ENCODE measurements around the gene CNFN. TPM values are rescaled to one million over a fixed set of nuclear protein-coding genes. Genes with fewer than 3 reads are reported as not detected.

Gene CNFN
- polyA plus RNA-seq, 4 donors = 5.8 to 28.1 (median 9.0) TPM

GRCh38 chr19:42420055-42420544 is 30.0 kb upstream of the CNFN start:
- WGBS, 3 donors = 37 to 38% (median 37%) methylated on average over 10 of the region's 10 CpGs
- H3K27ac ChIP-seq (ENCODE audit: low read depth in 1 of 3, low read length in 2 of 3) = peak overlapping the region in 1 of 3 donors; percentile 42
- H3K27me3 ChIP-seq (ENCODE audit: control insufficient read depth in 3 of 3, insufficient read depth in 3 of 3, low read length in 3 of 3) = no peaks in the 10 kb centered on the region
- DNase-seq = peak; percentile 64 to 75
- no peak overlapping the region for H3K4me3 ChIP-seq (ENCODE audit: low read depth in 1 of 3, low read length in 3 of 3)
- peaks cover 3 to 39% (median 10%) of the 10 kb centered on the region in 3 donors for H3K4me1 ChIP-seq (ENCODE audit: control insufficient read depth in 3 of 3, insufficient read depth in 2 of 3, low read depth in 1 of 3, low read length in 2 of 3)
- no peak for FAIRE-seq
- H3K36me3 ChIP-seq (ENCODE audit: control insufficient read depth in 3 of 3, insufficient read depth in 2 of 3, low read depth in 1 of 3, low read length in 3 of 3) = peaks cover 0 to 10% (median 0%) of the 10 kb centered on the region in 3 donors
- peaks cover 0 to 7% of the 10 kb centered on the region in 2 donors for H3K9me3 ChIP-seq (ENCODE audit: control insufficient read depth in 2 of 2, insufficient read depth in 1 of 2, low read depth in 1 of 2, low read length in 1 of 2)

DNA sequence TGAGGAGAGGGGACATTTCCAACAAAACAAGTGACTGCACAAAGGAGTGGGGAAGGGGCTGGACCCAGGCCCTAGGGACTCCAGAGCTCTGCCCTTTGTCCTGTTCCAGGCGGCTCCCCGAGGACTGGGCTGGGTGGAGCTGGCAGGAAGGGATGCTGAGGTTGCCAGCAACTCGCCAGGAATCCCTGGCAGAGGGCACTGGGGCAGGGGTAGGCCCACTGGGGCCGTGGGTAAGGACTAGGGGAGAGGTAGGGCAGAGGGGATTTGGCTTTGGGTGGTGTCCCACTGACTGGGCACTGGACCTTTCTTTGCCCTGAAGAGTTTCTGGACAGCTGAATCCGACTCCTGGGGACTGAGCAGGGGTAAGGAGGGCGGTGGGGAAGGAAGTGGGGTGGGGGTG is 29.2 kb upstream of the CNFN start:
- Histone ChIP-seq H3K9me3 (ENCODE audit: control insufficient read depth in 2 of 2, insufficient read depth in 1 of 2, low read depth in 1 of 2, low read length in 1 of 2) (peaks cover 0 to 5% of the 10 kb centered on the region in 2 donors), H3K4me3 (ENCODE audit: low read depth in 1 of 3, low read length in 3 of 3) (no peak overlapping the region), H3K4me1 (ENCODE audit: control insufficient read depth in 3 of 3, insufficient read depth in 2 of 3, low read depth in 1 of 3, low read length in 2 of 3) (peaks cover 3 to 31% (median 10%) of the 10 kb centered on the region in 3 donors), H3K36me3 (ENCODE audit: control insufficient read depth in 3 of 3, insufficient read depth in 2 of 3, low read depth in 1 of 3, low read length in 3 of 3) (peaks cover 0 to 13% (median 0%) of the 10 kb centered on the region in 3 donors), H3K27ac (ENCODE audit: low read depth in 1 of 3, low read length in 2 of 3) (no peak overlapping the region), H3K27me3 (ENCODE audit: control insufficient read depth in 3 of 3, insufficient read depth in 3 of 3, low read length in 3 of 3) (no peaks in the 10 kb centered on the region)
- DNase-seq (no peak), FAIRE-seq (no peak)
- 34 to 58% (median 47%) methylated on average over 6 of the region's 6 CpGs for WGBS, 3 donors

GRCh38 chr19:42412661-42413076 is 22.6 kb upstream of the CNFN start:
- Histone ChIP-seq H3K4me1 (ENCODE audit: control insufficient read depth in 3 of 3, insufficient read depth in 2 of 3, low read depth in 1 of 3, low read length in 2 of 3) (peaks cover 0 to 4% (median 0%) of the 10 kb centered on the region in 3 donors), H3K9me3 (ENCODE audit: control insufficient read depth in 2 of 2, insufficient read depth in 1 of 2, low read depth in 1 of 2, low read length in 1 of 2) (no peaks in the 10 kb centered on the region), H3K36me3 (ENCODE audit: control insufficient read depth in 3 of 3, insufficient read depth in 2 of 3, low read depth in 1 of 3, low read length in 3 of 3) (peaks cover 0 to 44% (median 0%) of the 10 kb centered on the region in 3 donors), H3K27me3 (ENCODE audit: control insufficient read depth in 3 of 3, insufficient read depth in 3 of 3, low read length in 3 of 3) (no peaks in the 10 kb centered on the region), H3K4me3 (ENCODE audit: low read depth in 1 of 3, low read length in 3 of 3) (no peak overlapping the region), H3K27ac (ENCODE audit: low read depth in 1 of 3, low read length in 2 of 3) (no peak overlapping the region)
- WGBS, 3 donors = 53 to 74% (median 73%) methylated on average over 4 of the region's 4 CpGs
- no peak for FAIRE-seq
- no peak for DNase-seq

- no peaks in the 10 kb centered on the region for H3K27me3 ChIP-seq (ENCODE audit: control insufficient read depth in 3 of 3, insufficient read depth in 3 of 3, low read length in 3 of 3)
- FAIRE-seq = no peak
- no peak overlapping the region for H3K27ac ChIP-seq (ENCODE audit: low read depth in 1 of 3, low read length in 2 of 3)
- peaks cover 0 to 49% (median 0%) of the 10 kb centered on the region in 3 donors for H3K36me3 ChIP-seq (ENCODE audit: control insufficient read depth in 3 of 3, insufficient read depth in 2 of 3, low read depth in 1 of 3, low read length in 3 of 3)
- no peak overlapping the region for H3K4me3 ChIP-seq (ENCODE audit: low read depth in 1 of 3, low read length in 3 of 3)
- H3K9me3 ChIP-seq (ENCODE audit: control insufficient read depth in 2 of 2, insufficient read depth in 1 of 2, low read depth in 1 of 2, low read length in 1 of 2) = no peaks in the 10 kb centered on the region
- whole genome bisulfite sequencing, 3 donors = 25 to 52% (median 38%) methylated on average over 7 of the region's 7 CpGs
- peak; percentile 29 to 32 for DNase-seq
- H3K4me1 ChIP-seq (ENCODE audit: control insufficient read depth in 3 of 3, insufficient read depth in 2 of 3, low read depth in 1 of 3, low read length in 2 of 3) = peaks cover 0 to 4% (median 0%) of the 10 kb centered on the region in 3 donors
Measured at GRCh38 chr19:42412227-42412626, 22.1 kb upstream of the CNFN start.

- Histone ChIP-seq H3K4me1 (ENCODE audit: control insufficient read depth in 3 of 3, insufficient read depth in 2 of 3, low read depth in 1 of 3, low read length in 2 of 3) (peaks cover 0 to 4% (median 0%) of the 10 kb centered on the region in 3 donors), H3K9me3 (ENCODE audit: control insufficient read depth in 2 of 2, insufficient read depth in 1 of 2, low read depth in 1 of 2, low read length in 1 of 2) (no peaks in the 10 kb centered on the region), H3K4me3 (ENCODE audit: low read depth in 1 of 3, low read length in 3 of 3) (no peak overlapping the region), H3K27ac (ENCODE audit: low read depth in 1 of 3, low read length in 2 of 3) (no peak overlapping the region), H3K27me3 (ENCODE audit: control insufficient read depth in 3 of 3, insufficient read depth in 3 of 3, low read length in 3 of 3) (no peaks in the 10 kb centered on the region), H3K36me3 (ENCODE audit: control insufficient read depth in 3 of 3, insufficient read depth in 2 of 3, low read depth in 1 of 3, low read length in 3 of 3) (peaks cover 0 to 54% (median 0%) of the 10 kb centered on the region in 3 donors)
- no peak for DNase-seq
- 90 to 94% (median 93%) methylated on average over 8 of the region's 8 CpGs for WGBS, 3 donors
- FAIRE-seq = no peak
Measured at GRCh38 chr19:42411581-42412178, 21.6 kb upstream of the CNFN start.

- no peak overlapping the region for H3K27ac ChIP-seq (ENCODE audit: low read depth in 1 of 3, low read length in 2 of 3)
- no peaks in the 10 kb centered on the region for H3K27me3 ChIP-seq (ENCODE audit: control insufficient read depth in 3 of 3, insufficient read depth in 3 of 3, low read length in 3 of 3)
- peaks cover 0 to 4% (median 0%) of the 10 kb centered on the region in 3 donors for H3K4me1 ChIP-seq (ENCODE audit: control insufficient read depth in 3 of 3, insufficient read depth in 2 of 3, low read depth in 1 of 3, low read length in 2 of 3)
- FAIRE-seq (no peak), DNase-seq (no peak)
- WGBS, 3 donors = 91 to 94% (median 94%) methylated on average over 27 to 30 of the region's 30 CpGs
- no peaks in the 10 kb centered on the region for H3K9me3 ChIP-seq (ENCODE audit: control insufficient read depth in 2 of 2, insufficient read depth in 1 of 2, low read depth in 1 of 2, low read length in 1 of 2)
- peaks cover 0 to 67% (median 0%) of the 10 kb centered on the region in 3 donors for H3K36me3 ChIP-seq (ENCODE audit: control insufficient read depth in 3 of 3, insufficient read depth in 2 of 3, low read depth in 1 of 3, low read length in 3 of 3)
- H3K4me3 ChIP-seq (ENCODE audit: low read depth in 1 of 3, low read length in 3 of 3) = no peak overlapping the region
Measured at GRCh38 chr19:42410371-42410770, 20.3 kb upstream of the CNFN start.

- 47 to 56% (median 51%) methylated on average over 6 of the region's 6 CpGs for WGBS, 3 donors
- no peak for DNase-seq
- Histone ChIP-seq H3K36me3 (ENCODE audit: control insufficient read depth in 3 of 3, insufficient read depth in 2 of 3, low read depth in 1 of 3, low read length in 3 of 3) (peaks cover 0 to 73% (median 0%) of the 10 kb centered on the region in 3 donors), H3K4me3 (ENCODE audit: low read depth in 1 of 3, low read length in 3 of 3) (no peak overlapping the region), H3K9me3 (ENCODE audit: control insufficient read depth in 2 of 2, insufficient read depth in 1 of 2, low read depth in 1 of 2, low read length in 1 of 2) (no peaks in the 10 kb centered on the region), H3K4me1 (ENCODE audit: control insufficient read depth in 3 of 3, insufficient read depth in 2 of 3, low read depth in 1 of 3, low read length in 2 of 3) (peaks cover 0 to 4% (median 0%) of the 10 kb centered on the region in 3 donors), H3K27me3 (ENCODE audit: control insufficient read depth in 3 of 3, insufficient read depth in 3 of 3, low read length in 3 of 3) (no peaks in the 10 kb centered on the region), H3K27ac (ENCODE audit: low read depth in 1 of 3, low read length in 2 of 3) (no peak overlapping the region)
- FAIRE-seq = no peak
Measured at GRCh38 chr19:42409477-42409876, 19.4 kb upstream of the CNFN start.

- H3K27me3 ChIP-seq (ENCODE audit: control insufficient read depth in 3 of 3, insufficient read depth in 3 of 3, low read length in 3 of 3) = peaks cover 0 to 1% (median 0%) of the 10 kb centered on the region in 3 donors
- peaks cover 0 to 64% (median 0%) of the 10 kb centered on the region in 3 donors for H3K36me3 ChIP-seq (ENCODE audit: control insufficient read depth in 3 of 3, insufficient read depth in 2 of 3, low read depth in 1 of 3, low read length in 3 of 3)
- WGBS, 3 donors = 96 to 98% (median 98%) methylated on average over 10 of the region's 10 CpGs
- H3K9me3 ChIP-seq (ENCODE audit: control insufficient read depth in 2 of 2, insufficient read depth in 1 of 2, low read depth in 1 of 2, low read length in 1 of 2) = no peaks in the 10 kb centered on the region
- DNase-seq = no peak
- H3K4me3 ChIP-seq (ENCODE audit: low read depth in 1 of 3, low read length in 3 of 3) = no peak overlapping the region
- no peak for FAIRE-seq
- H3K4me1 ChIP-seq (ENCODE audit: control insufficient read depth in 3 of 3, insufficient read depth in 2 of 3, low read depth in 1 of 3, low read length in 2 of 3) = peaks cover 0 to 4% (median 0%) of the 10 kb centered on the region in 3 donors
- H3K27ac ChIP-seq (ENCODE audit: low read depth in 1 of 3, low read length in 2 of 3) = no peak overlapping the region
Measured at GRCh38 chr19:42407816-42408175, 17.7 kb upstream of the CNFN start.
